HG03103 (cell line): Measurements from ENCODE around the gene PRM2.

Experiments
- ATAC-seq: cut with Tn5 transposase; IDR thresholded peaks from one replicate; pipeline ENCODE4 v1.9.1; 2021; ENCODE audit warnings: low read depth; ENCODE audit not compliant: unreplicated experiment

Gene PRM2

GRCh38 chr16:11232852-11233726 lies 43.2 kb downstream of the PRM2 start:
- peak; percentile 41 for ATAC-seq

- ATAC-seq = no peak
Observed at GRCh38 chr16:11232302-11232851, 43.9 kb downstream of the PRM2 start.

- ATAC-seq = no peak
Observed at GRCh38 chr16:11231367-11231970, 44.8 kb downstream of the PRM2 start.

- ATAC-seq = no peak
Observed at GRCh38 chr16:11229906-11230305, 46.4 kb downstream of the PRM2 start.

GRCh38 chr16:11229432-11229831 lies 46.8 kb downstream of the PRM2 start:
- ATAC-seq = no peak

- ATAC-seq = no peak
Observed at GRCh38 chr16:11225677-11226549, 50.4 kb downstream of the PRM2 start.
